ENCODE data around the gene LYRM2.
"Not testable (repeated sequence)": the region's sequence is repeated elsewhere in the genome, so short reads cannot be mapped to it uniquely, and the experiment has no call there.

Gene LYRM2

GRCh38 chr6:89650579-89650978 is 12.0 kb upstream of the LYRM2 start:
- DNase-seq (ENCODE audit: low read depth) = no peak
- no peak overlapping the region for H3K4me3 ChIP-seq (ENCODE audit: control insufficient read depth, low read depth, low read length)
- TF ChIP-seq CTCF (IDR thresholded peaks at IDR 0.05; ENCODE audit: control insufficient read depth, insufficient read depth, low read depth, low read length, missing control alignments) = no peak

- no peak overlapping the region for H3K4me3 ChIP-seq (ENCODE audit: control insufficient read depth, low read depth, low read length)
- no peak for DNase-seq (ENCODE audit: low read depth)
- TF ChIP-seq CTCF (IDR thresholded peaks at IDR 0.05; ENCODE audit: control insufficient read depth, insufficient read depth, low read depth, low read length, missing control alignments) = no peak
Observed at GRCh38 chr6:89649682-89650081, 11.1 kb upstream of the LYRM2 start.

- H3K4me3 ChIP-seq (ENCODE audit: control insufficient read depth, low read depth, low read length) = no peak overlapping the region
- no peak for DNase-seq (ENCODE audit: low read depth)
- TF ChIP-seq CTCF (IDR thresholded peaks at IDR 0.05; ENCODE audit: control insufficient read depth, insufficient read depth, low read depth, low read length, missing control alignments) = no peak
Observed at GRCh38 chr6:89644864-89645263, 6.3 kb upstream of the LYRM2 start.

GRCh38 chr6:89643406-89643805 is 4.9 kb upstream of the LYRM2 start:
- no peak for TF ChIP-seq CTCF (IDR thresholded peaks at IDR 0.05; ENCODE audit: control insufficient read depth, insufficient read depth, low read depth, low read length, missing control alignments)
- no peak for DNase-seq (ENCODE audit: low read depth)
- H3K4me3 ChIP-seq (ENCODE audit: control insufficient read depth, low read depth, low read length) = no peak overlapping the region

GRCh38 chr6:89642956-89643355 is 4.4 kb upstream of the LYRM2 start:
- no peak for DNase-seq (ENCODE audit: low read depth)
- H3K4me3 ChIP-seq (ENCODE audit: control insufficient read depth, low read depth, low read length) = no peak overlapping the region
- no peak for TF ChIP-seq CTCF (IDR thresholded peaks at IDR 0.05; ENCODE audit: control insufficient read depth, insufficient read depth, low read depth, low read length, missing control alignments)

- H3K4me3 ChIP-seq (ENCODE audit: control insufficient read depth, low read depth, low read length); DNase-seq (ENCODE audit: low read depth): not testable (repeated sequence)
Observed at GRCh38 chr6:89641581-89641980, 3.0 kb upstream of the LYRM2 start.

GRCh38 chr6:89640804-89641203 is 2.3 kb upstream of the LYRM2 start:
- no peak for TF ChIP-seq CTCF (IDR thresholded peaks at IDR 0.05; ENCODE audit: control insufficient read depth, insufficient read depth, low read depth, low read length, missing control alignments)
- DNase-seq (ENCODE audit: low read depth) = peak; percentile 14
- no peak overlapping the region for H3K4me3 ChIP-seq (ENCODE audit: control insufficient read depth, low read depth, low read length)

Data from AG09309 (cell line).